ENCODE measurements around the gene STK39. TPM values are rescaled to one million over a fixed set of nuclear protein-coding genes. Genes with fewer than 3 reads are reported as not detected.
A peak's percentile ranks its signal among the peaks of the same experiment; 100 is the strongest.

The STK39 gene
- total and polyA plus RNA-seq, 2 donors from 2014 or later = 15.9 to 27.1 TPM

DNA sequence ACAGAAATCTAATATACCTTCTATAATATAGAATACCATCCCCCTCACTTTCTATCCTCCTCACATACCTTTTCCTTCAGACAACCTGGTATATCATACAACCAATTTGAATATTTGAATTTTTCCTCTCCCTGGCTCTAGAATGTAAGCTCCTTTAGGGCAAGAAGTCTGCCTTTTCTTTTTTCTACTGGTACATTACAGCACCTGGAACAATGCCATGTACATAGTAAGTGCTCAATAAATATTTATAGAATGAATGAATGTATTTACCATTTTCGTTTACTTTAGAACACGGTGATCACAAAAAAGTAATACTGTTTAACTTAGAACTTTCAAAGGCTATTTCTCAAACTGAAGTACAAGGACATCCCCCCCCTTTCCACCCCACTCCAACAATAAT lies 187.6 kb downstream of the STK39 start:
- DNase-seq (no peak), FAIRE-seq (no peak)
- intact Hi-C loops (cut with DNase I) = no loop called here
- Histone ChIP-seq H3K36me3 (ENCODE audit: control insufficient read depth in 2 of 3, insufficient read depth in 3 of 3, low read length in 3 of 3) (no peaks in the 10 kb centered on the region), H3K9me3 (ENCODE audit: control insufficient read depth in 2 of 3, insufficient read depth in 1 of 3, low read length in 3 of 3) (no peaks in the 10 kb centered on the region), H3K4me3 (ENCODE audit: low read length in 3 of 3) (no peak overlapping the region), H3K9ac (ENCODE audit: low read length in 3 of 3) (no peak overlapping the region), H3K27ac (ENCODE audit: low read depth in 2 of 2, low read length in 2 of 2) (no peak overlapping the region), H3K4me1 (ENCODE audit: control insufficient read depth in 2 of 3, insufficient read depth in 2 of 3, low read depth in 1 of 3, low read length in 3 of 3) (peaks cover 0 to 15% (median 0%) of the 10 kb centered on the region in 3 donors), H3K27me3 (ENCODE audit: control insufficient read depth, insufficient read depth, low read length) (no peaks in the 10 kb centered on the region)
- TF ChIP-seq, protein P1, sequence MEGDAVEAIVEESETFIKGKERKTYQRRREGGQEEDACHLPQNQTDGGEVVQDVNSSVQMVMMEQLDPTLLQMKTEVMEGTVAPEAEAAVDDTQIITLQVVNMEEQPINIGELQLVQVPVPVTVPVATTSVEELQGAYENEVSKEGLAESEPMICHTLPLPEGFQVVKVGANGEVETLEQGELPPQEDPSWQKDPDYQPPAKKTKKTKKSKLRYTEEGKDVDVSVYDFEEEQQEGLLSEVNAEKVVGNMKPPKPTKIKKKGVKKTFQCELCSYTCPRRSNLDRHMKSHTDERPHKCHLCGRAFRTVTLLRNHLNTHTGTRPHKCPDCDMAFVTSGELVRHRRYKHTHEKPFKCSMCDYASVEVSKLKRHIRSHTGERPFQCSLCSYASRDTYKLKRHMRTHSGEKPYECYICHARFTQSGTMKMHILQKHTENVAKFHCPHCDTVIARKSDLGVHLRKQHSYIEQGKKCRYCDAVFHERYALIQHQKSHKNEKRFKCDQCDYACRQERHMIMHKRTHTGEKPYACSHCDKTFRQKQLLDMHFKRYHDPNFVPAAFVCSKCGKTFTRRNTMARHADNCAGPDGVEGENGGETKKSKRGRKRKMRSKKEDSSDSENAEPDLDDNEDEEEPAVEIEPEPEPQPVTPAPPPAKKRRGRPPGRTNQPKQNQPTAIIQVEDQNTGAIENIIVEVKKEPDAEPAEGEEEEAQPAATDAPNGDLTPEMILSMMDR (IDR thresholded peaks at IDR 0.05; ENCODE audit: borderline replicate concordance, extremely low read depth, insufficient read depth) = no peak

DNA sequence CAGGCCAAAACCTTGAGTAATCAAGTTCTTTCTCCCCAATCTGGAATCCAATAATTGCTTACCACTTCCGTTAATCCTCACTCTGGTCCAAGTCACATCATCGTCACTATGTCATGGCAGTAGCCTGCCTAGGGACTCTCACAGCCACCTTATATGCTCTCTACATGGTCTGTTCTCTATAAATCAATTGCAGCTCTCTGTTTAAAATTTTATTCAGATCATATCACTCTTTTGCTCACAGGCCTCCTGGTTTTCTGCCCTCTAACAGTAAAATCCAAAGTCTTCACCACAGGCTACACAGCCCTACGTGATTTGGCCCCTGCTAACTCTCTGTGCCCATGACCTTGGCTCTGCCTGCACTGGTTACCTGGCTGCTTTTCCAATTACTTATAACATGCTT lies 188.7 kb downstream of the STK39 start:
- TF ChIP-seq, protein P1 (IDR thresholded peaks at IDR 0.05; ENCODE audit: borderline replicate concordance, extremely low read depth, insufficient read depth) = no peak
- DNase-seq = no peak
- H3K27ac ChIP-seq (ENCODE audit: low read depth in 2 of 2, low read length in 2 of 2) = no peak overlapping the region
- intact Hi-C loops (cut with DNase I) = no loop called here
- no peaks in the 10 kb centered on the region for H3K9me3 ChIP-seq (ENCODE audit: control insufficient read depth in 2 of 3, insufficient read depth in 1 of 3, low read length in 3 of 3)
- no peak overlapping the region for H3K9ac ChIP-seq (ENCODE audit: low read length in 3 of 3)
- no peaks in the 10 kb centered on the region for H3K27me3 ChIP-seq (ENCODE audit: control insufficient read depth, insufficient read depth, low read length)
- FAIRE-seq = no peak
- H3K4me3 ChIP-seq (ENCODE audit: low read length in 3 of 3) = no peak overlapping the region
- H3K36me3 ChIP-seq (ENCODE audit: control insufficient read depth in 2 of 3, insufficient read depth in 3 of 3, low read length in 3 of 3) = no peaks in the 10 kb centered on the region
- peaks cover 0 to 15% (median 0%) of the 10 kb centered on the region in 3 donors for H3K4me1 ChIP-seq (ENCODE audit: control insufficient read depth in 2 of 3, insufficient read depth in 2 of 3, low read depth in 1 of 3, low read length in 3 of 3)

DNA sequence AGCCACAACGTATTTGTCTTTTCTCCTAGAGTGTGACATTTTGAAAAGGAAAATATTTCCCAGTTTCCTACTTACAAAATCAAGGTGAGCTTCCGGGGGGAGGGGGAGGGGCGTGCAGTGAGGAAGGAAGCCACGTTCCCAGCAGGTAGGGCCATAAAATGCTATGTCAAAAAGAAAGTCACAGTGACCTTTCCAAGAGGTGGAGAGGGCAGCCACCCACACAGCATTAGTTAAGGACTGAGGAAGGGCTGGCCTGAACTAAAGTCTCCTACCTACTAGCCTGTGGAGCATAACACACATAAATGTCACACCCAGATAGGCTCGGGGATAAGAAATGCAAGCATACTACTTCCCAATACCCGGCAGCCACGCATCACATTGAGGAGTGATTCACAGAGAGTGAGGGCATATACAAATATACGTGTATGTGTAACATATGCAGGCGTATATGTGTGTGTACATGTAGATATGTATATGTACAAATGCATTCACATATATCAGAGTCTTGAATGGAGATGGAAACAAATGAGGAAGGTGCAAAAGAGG lies 191.1 kb downstream of the STK39 start:
- Histone ChIP-seq H3K27me3 (ENCODE audit: control insufficient read depth, insufficient read depth, low read length) (no peaks in the 10 kb centered on the region), H3K4me1 (ENCODE audit: control insufficient read depth in 2 of 3, insufficient read depth in 2 of 3, low read depth in 1 of 3, low read length in 3 of 3) (no peaks in the 10 kb centered on the region), H3K27ac (ENCODE audit: low read depth in 2 of 2, low read length in 2 of 2) (no peak overlapping the region), H3K36me3 (ENCODE audit: control insufficient read depth in 2 of 3, insufficient read depth in 3 of 3, low read length in 3 of 3) (no peaks in the 10 kb centered on the region), H3K4me3 (ENCODE audit: low read length in 3 of 3) (no peak overlapping the region), H3K9ac (ENCODE audit: low read length in 3 of 3) (no peak overlapping the region), H3K9me3 (ENCODE audit: control insufficient read depth in 2 of 3, insufficient read depth in 1 of 3, low read length in 3 of 3) (no peaks in the 10 kb centered on the region)
- no peak for FAIRE-seq
- intact Hi-C loops (cut with DNase I) = no loop called here
- DNase-seq = peak in 2 of 5 donors; percentile 12 to 21
- TF ChIP-seq, protein P1 (IDR thresholded peaks at IDR 0.05; ENCODE audit: borderline replicate concordance, extremely low read depth, insufficient read depth) = no peak

DNA sequence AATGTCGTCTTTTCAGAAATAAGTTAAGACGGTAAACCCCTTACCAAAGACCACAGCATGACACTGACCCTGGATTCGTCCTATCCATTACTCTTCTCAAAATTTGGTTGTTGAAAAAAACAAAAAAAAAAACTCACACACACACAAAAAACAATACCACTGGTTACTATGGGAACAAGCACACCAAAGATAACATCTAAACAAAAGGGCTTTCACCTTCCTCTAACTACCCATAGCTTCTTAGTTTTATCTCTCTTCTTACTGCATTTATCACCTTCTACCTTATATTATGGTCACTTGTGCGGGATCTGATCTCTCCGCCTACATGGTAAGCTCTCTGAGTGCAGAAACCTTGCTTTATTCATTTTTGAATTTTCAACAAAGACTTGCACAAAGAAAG lies 192.7 kb downstream of the STK39 start:
- intact Hi-C loops (cut with DNase I) = no loop called here

More for the DNA sequence above, 192.7 kb downstream of the STK39 start:
- Histone ChIP-seq H3K36me3 (ENCODE audit: control insufficient read depth in 2 of 3, insufficient read depth in 3 of 3, low read length in 3 of 3) (no peaks in the 10 kb centered on the region), H3K27me3 (ENCODE audit: control insufficient read depth, insufficient read depth, low read length) (no peaks in the 10 kb centered on the region), H3K9me3 (ENCODE audit: control insufficient read depth in 2 of 3, insufficient read depth in 1 of 3, low read length in 3 of 3) (no peaks in the 10 kb centered on the region), H3K4me3 (ENCODE audit: low read length in 3 of 3) (no peak overlapping the region), H3K9ac (ENCODE audit: low read length in 3 of 3) (no peak overlapping the region), H3K4me1 (ENCODE audit: control insufficient read depth in 2 of 3, insufficient read depth in 2 of 3, low read depth in 1 of 3, low read length in 3 of 3) (no peaks in the 10 kb centered on the region), H3K27ac (ENCODE audit: low read depth in 2 of 2, low read length in 2 of 2) (no peak overlapping the region)
- DNase-seq (no peak), FAIRE-seq (no peak)
- TF ChIP-seq, protein P1 (IDR thresholded peaks at IDR 0.05; ENCODE audit: borderline replicate concordance, extremely low read depth, insufficient read depth) = no peak

All from kidney (tissue), 14 donors.